Measurements from ENCODE around the gene PPP2R3B.

DNA sequence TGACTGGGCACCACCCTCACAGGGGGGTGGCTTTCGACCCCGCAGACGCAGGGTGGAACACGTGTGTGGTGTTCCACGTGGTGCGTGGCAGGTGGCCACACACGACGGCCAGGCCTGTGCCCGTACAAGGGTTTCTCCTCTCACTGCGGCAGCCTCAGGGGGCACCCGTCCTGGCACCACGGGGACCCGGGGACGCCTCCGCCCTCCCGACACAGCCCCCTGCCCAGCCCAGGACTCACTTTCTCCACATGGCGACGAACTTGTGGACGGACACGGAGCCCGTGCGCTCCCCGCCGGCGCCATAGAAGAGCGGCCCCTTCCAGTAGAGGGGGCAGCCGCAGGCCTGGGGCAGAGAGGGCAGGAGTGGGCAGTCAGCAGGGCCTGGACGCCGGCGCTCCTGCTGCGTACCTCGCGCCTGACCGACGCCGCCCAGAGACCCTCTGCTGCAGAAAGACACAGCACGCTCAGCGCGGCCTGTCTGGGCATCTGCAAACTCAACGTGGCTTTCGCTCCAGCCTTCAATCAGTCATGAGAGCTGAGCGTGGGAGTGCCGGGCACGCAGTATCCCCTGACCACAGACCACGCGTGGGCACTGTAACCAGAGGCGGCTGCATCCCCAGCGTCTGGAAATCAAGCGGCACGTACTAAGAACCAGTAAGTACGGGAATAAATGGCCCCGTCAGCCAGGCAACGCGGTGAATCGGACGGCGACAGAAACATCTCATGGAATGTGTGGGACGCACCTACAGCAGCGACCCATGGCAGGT is 39.2 kb downstream of the PPP2R3B start:
- TF ChIP-seq, protein P1, sequence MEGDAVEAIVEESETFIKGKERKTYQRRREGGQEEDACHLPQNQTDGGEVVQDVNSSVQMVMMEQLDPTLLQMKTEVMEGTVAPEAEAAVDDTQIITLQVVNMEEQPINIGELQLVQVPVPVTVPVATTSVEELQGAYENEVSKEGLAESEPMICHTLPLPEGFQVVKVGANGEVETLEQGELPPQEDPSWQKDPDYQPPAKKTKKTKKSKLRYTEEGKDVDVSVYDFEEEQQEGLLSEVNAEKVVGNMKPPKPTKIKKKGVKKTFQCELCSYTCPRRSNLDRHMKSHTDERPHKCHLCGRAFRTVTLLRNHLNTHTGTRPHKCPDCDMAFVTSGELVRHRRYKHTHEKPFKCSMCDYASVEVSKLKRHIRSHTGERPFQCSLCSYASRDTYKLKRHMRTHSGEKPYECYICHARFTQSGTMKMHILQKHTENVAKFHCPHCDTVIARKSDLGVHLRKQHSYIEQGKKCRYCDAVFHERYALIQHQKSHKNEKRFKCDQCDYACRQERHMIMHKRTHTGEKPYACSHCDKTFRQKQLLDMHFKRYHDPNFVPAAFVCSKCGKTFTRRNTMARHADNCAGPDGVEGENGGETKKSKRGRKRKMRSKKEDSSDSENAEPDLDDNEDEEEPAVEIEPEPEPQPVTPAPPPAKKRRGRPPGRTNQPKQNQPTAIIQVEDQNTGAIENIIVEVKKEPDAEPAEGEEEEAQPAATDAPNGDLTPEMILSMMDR (IDR thresholded peaks at IDR 0.05): no peak
- TF ChIP-seq POLR2A (IDR thresholded peaks at IDR 0.05): no peak

All from right lobe of liver (tissue), 4 donors.